OCI-LY7 (cell line): Measurements from ENCODE around the gene BAHCC1. TPM values are rescaled to one million over a fixed set of nuclear protein-coding genes. Genes with fewer than 3 reads are reported as not detected.

ENCODE experiments used
- BruUV-seq: library from RNA; stranded (reverse); fragments of 400-500 nt; replicated peaks from 2 replicates; lab custom pipeline; 2021; lab: Mats Ljungman, UMichigan
- CTCF ChIA-PET: fragments of 300-600 bp; sonication (Branson Sonifier 250); formaldehyde crosslinking; loops from one replicate; lab custom pipeline; 2022; ENCODE audit warnings: antibody characterized with exemption; ENCODE audit not compliant: unreplicated experiment; lab: Charles Lee
- POLR2A ChIA-PET: fragments of 300-600 bp; sonication (Branson Sonifier 250); formaldehyde crosslinking; loops from one replicate; lab custom pipeline; 2022; ENCODE audit warnings: antibody characterized with exemption; lab: Charles Lee
- DNase-seq: peaks from one replicate; pipeline ENCODE4 v3.0.0-alpha.2; 2015; ENCODE audit warnings: low spot score
- H2AFZ ChIP-seq: fragments of 200-600 bp; sonication (generic), shearing (Covaris generic); 2 replicates; pipeline ENCODE4 v1.6.1; 2014; ENCODE audit warnings: mild to moderate bottlenecking, antibody characterized with exemption, low read length, moderate library complexity
- H3K27ac ChIP-seq: fragments of 200-600 bp; sonication (generic); 2 replicates; pipeline ENCODE4 v1.5.1; 2014; ENCODE audit warnings: mixed run types, low read depth, mild to moderate bottlenecking, moderate library complexity, low read length, inconsistent platforms; ENCODE audit not compliant: poor library complexity, severe bottlenecking
- H3K36me3 ChIP-seq: fragments of 200-600 bp; sonication (generic); 2 replicates; pipeline ENCODE4 v1.6.1; 2014; ENCODE audit warnings: mild to moderate bottlenecking, antibody characterized with exemption, low read length, moderate library complexity, mixed read lengths; ENCODE audit not compliant: insufficient read depth
- H3K4me1 ChIP-seq: fragments of 200-600 bp; sonication (generic); 2 replicates; pipeline ENCODE4 v1.5.1; 2014; ENCODE audit warnings: mild to moderate bottlenecking, low read length; ENCODE audit not compliant: insufficient read depth, poor library complexity, severe bottlenecking
- H3K4me2 ChIP-seq: fragments of 200-600 bp; sonication (generic); 2 replicates; pipeline ENCODE4 v1.6.1; 2014; ENCODE audit warnings: mild to moderate bottlenecking, low read length
- H3K4me3 ChIP-seq: fragments of 200-600 bp; sonication (generic); 2 replicates; pipeline ENCODE4 v1.5.1; 2014; ENCODE audit warnings: mild to moderate bottlenecking, low read depth, low read length; ENCODE audit not compliant: poor library complexity, severe bottlenecking
- H3K79me2 ChIP-seq: fragments of 200-600 bp; sonication (generic); 2 replicates; pipeline ENCODE4 v1.6.1; 2016; ENCODE audit warnings: low read depth, mild to moderate bottlenecking, low read length, moderate library complexity, mixed read lengths; ENCODE audit not compliant: insufficient read depth
- H3K9me2 ChIP-seq: fragments of 200-600 bp; sonication (generic); 2 replicates; pipeline ENCODE4 v1.6.1; 2016; ENCODE audit warnings: mild to moderate bottlenecking, low read length, mixed read lengths; ENCODE audit not compliant: insufficient read depth
- H3K9me3 ChIP-seq: fragments of 200-600 bp; sonication (generic); 2 replicates; pipeline ENCODE4 v1.6.1; 2014; ENCODE audit warnings: mild to moderate bottlenecking, mixed run types, low read length, mixed read lengths
- H4K20me1 ChIP-seq: fragments of 200-600 bp; sonication (generic); 2 replicates; pipeline ENCODE4 v1.6.1; 2014; ENCODE audit warnings: mild to moderate bottlenecking, antibody characterized with exemption, low read length, moderate library complexity, mixed read lengths; ENCODE audit not compliant: insufficient read depth
- CTCF ChIP-seq: fragments of 200-600 bp; sonication (generic); conservative IDR thresholded peaks from 2 replicates; pipeline ENCODE4 v1.5.1; 2014; ENCODE audit warnings: mild to moderate bottlenecking, antibody characterized with exemption, low read length, moderate library complexity, mixed read lengths
- EZH2phosphoT487 ChIP-seq: fragments of 200-600 bp; sonication (generic); IDR thresholded peaks from 2 replicates; pipeline ENCODE4 v1.6.1; 2018; ENCODE audit warnings: low read depth, borderline replicate concordance, mild to moderate bottlenecking, mixed run types, antibody characterized with exemption, low read length, moderate library complexity, mixed read lengths
- intact Hi-C: fragments of 100-400 bp; cut with micrococcal nuclease; formaldehyde crosslinking; loops from one replicate; pipeline ENCODE4 v1.10.0; 2022; ENCODE audit not compliant: unreplicated experiment
- total RNA-seq, 2 experiments: library from RNA; depleted of rRNA in 1 of 2; stranded (reverse); fragments of >200 nt in 1 of 2; shearing (Covaris generic) in 1 of 2; gene quantifications; 2 replicates each; pipeline ENCODE4 v1.2.3, GENCODE V29; 2014 to 2022

The BAHCC1 gene
- total RNA-seq, 2 experiments from 2014 or later: 5.2 to 5.5 TPM

DNA sequence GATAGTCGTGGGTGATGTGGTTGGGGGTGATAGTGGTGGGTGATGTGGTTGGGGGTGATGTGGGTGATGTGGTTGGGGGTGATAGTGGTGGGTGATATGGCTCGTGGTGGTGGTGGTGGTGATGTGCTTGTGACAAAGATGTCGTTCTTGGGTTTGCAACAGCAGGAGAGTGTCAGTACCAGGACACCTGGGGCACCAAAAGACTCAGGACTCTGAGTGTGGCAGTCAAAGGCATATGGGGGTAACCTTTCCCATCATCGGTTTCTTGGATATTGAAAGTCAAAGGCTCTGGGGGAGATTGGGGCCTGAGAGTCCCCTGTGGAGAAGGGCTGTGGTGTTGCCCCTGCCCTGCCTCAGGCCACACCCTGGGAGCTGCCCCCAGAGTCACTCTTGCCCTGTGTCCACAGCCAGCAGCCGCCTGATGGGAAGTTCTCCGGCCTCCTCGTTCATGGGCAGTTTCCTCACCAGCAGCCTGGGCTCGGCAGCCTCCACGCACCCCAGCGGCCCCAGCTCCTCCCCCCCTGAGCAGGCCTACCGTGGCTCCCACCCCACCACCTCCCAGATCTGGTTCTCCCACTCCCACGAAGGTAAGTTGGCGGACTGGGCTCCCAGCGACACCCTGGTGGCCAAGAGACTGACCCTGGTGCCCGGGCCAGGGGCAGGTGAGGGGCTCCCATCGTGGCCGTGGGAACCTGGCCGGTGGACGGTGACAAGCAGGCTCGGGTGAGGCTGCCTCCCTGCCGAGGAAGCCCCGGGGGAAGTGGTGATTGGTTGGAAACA is 31.3 kb downstream of the BAHCC1 start:
- H3K27ac ChIP-seq: no peak overlapping the region
- POLR2A ChIA-PET: interaction anchor here (0.5 kb wide), 1 partner anchor 52 kb away, joined by 4 read pairs; no protein-coding TSS in a partner anchor
- no peak for DNase-seq
- H3K36me3 ChIP-seq: no peaks in the 10 kb centered on the region
- H3K4me3 ChIP-seq: no peak overlapping the region
- no peak for TF ChIP-seq CTCF
- TF ChIP-seq EZH2phosphoT487: no peak
- no peaks in the 10 kb centered on the region for H3K9me2 ChIP-seq
- H2AFZ ChIP-seq: no peak overlapping the region
- BruUV-seq: no TSS peak
- intact Hi-C loops: no loop called here
- CTCF ChIA-PET: no interaction called here
- H4K20me1 ChIP-seq: no peaks in the 10 kb centered on the region
- H3K79me2 ChIP-seq: no peaks in the 10 kb centered on the region
- no peaks in the 10 kb centered on the region for H3K4me1 ChIP-seq
- peaks cover 7% of the 10 kb centered on the region; the same call in 1 of the 2 replicates for H3K9me3 ChIP-seq
- H3K4me2 ChIP-seq: no peak overlapping the region

DNA sequence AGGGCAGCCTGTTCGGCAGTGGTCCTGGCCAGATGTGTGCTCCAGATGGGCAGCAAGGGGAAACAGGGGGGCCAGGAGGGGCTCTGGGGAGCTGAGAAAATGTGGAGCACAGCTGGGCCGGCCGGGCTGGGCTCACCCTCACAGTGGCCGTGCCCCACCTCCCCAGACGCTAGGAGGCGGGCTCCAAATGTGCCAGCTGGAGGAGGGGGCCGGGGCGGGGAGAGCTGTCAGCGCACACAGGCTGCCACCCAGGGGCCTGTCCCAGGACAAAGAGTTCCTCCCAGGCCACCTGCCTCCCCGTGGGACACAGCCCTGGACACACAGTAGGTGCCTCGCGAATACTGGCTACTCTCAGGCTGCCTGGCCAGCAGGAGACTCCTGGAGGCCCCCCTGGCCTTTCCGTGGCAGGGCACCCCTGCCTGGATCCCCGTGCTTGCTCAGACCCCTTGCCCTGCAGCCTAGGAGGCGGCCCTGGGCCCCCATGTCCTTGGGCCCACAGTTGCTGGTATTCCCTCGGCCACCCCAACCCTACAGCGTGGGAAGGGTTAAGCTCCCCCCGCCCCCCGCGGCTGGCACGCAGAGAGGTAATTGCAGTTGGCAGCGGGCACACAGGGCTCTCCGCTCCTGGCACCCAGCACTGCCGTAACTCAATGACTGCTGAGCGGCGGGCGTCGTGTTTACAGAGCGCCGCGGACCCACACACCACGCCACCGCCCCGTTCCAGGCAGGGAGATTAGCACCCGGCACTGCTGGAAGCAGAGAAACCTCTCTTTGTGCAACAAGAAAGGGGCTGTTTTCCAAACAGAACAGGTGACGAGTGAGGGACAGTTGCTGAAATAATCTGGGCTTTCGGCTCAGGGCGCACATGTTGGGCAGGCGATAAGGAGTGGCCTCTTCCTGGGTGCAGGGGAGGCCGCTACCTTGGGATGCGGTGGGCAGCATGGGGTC is 32.2 kb downstream of the BAHCC1 start:
- POLR2A ChIA-PET: interaction anchor here (0.6 kb wide), 1 partner anchor 68 kb away, joined by 4 read pairs; no protein-coding TSS in a partner anchor

More for the DNA sequence above, 32.2 kb downstream of the BAHCC1 start:
- TF ChIP-seq CTCF (no peak), EZH2phosphoT487 (no peak)
- no peak for DNase-seq
- H3K4me2 ChIP-seq: no peak overlapping the region
- CTCF ChIA-PET: no interaction called here
- no peak overlapping the region for H2AFZ ChIP-seq
- peaks cover 7% of the 10 kb centered on the region; the same call in 1 of the 2 replicates for H3K9me3 ChIP-seq
- no TSS peak for BruUV-seq
- H3K36me3 ChIP-seq: no peaks in the 10 kb centered on the region
- no peaks in the 10 kb centered on the region for H3K9me2 ChIP-seq
- no peaks in the 10 kb centered on the region for H3K79me2 ChIP-seq
- H3K4me1 ChIP-seq: no peaks in the 10 kb centered on the region
- intact Hi-C loops: no loop called here
- H4K20me1 ChIP-seq: no peaks in the 10 kb centered on the region
- H3K27ac ChIP-seq: no peak overlapping the region
- no peak overlapping the region for H3K4me3 ChIP-seq
